ENCODE results near the gene TOE1.

DNA sequence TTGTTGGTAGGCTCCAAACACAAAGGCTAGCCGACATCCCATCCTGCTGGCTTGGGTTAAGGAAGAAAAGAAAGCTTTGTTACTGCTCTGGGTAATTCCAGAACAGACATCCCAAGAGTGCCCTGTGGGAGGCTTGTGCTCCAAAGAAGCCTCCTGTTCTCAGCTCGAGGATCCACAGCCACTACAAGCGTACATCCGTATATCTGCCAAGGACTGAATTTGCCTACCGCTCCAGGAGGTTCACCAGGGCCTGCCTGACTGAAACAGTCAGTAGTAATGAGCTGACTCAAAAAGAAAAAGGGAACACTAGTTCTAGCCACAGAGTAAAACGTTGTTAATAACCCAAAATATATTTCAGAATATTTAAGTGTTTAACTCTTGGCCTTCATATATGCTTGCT, 25.1 kb downstream of the TOE1 start:
- TF ChIP-seq EZH2 (IDR thresholded peaks at IDR 0.05; ENCODE audit: low read length, unreplicated experiment): no peak
- TF ChIP-seq, protein P1, sequence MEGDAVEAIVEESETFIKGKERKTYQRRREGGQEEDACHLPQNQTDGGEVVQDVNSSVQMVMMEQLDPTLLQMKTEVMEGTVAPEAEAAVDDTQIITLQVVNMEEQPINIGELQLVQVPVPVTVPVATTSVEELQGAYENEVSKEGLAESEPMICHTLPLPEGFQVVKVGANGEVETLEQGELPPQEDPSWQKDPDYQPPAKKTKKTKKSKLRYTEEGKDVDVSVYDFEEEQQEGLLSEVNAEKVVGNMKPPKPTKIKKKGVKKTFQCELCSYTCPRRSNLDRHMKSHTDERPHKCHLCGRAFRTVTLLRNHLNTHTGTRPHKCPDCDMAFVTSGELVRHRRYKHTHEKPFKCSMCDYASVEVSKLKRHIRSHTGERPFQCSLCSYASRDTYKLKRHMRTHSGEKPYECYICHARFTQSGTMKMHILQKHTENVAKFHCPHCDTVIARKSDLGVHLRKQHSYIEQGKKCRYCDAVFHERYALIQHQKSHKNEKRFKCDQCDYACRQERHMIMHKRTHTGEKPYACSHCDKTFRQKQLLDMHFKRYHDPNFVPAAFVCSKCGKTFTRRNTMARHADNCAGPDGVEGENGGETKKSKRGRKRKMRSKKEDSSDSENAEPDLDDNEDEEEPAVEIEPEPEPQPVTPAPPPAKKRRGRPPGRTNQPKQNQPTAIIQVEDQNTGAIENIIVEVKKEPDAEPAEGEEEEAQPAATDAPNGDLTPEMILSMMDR (conservative IDR thresholded peaks at IDR 0.05; ENCODE audit: low read depth, low read length): no peak
